CD14-positive monocyte (primary cell): ENCODE results near the gene AGBL5. TPM values are rescaled to one million over a fixed set of nuclear protein-coding genes. Genes with fewer than 3 reads are reported as not detected.
A peak's percentile ranks its signal among the peaks of the same experiment; 100 is the strongest.

Experiments used
- DNase-seq, 3 donors: peaks; one replicate each; pipeline ENCODE4 v3.0.0-alpha.2; 2011 to 2022
- H2AFZ ChIP-seq: 2 replicates; pipeline ENCODE4 v1.6.0; 2012; ENCODE audit warnings: mild to moderate bottlenecking, low read depth, low read length, inconsistent platforms; ENCODE audit not compliant: insufficient read depth, poor library complexity, severe bottlenecking
- H3K27ac ChIP-seq, 2 donors: 1 replicate in 1 of 2; 2 replicates in 1 of 2; pipeline ENCODE4 v1.5.1; 2012 to 2013; ENCODE audit warnings: low read length in 2 of 2, control low read depth in 1 of 2, inconsistent platforms in 1 of 2, low read depth in 1 of 2, mild to moderate bottlenecking in 1 of 2
- H3K27me3 ChIP-seq, 2 donors: one replicate each; pipeline versions ENCODE4 v1.6.0 to v1.6.1; 2011 to 2013; ENCODE audit warnings: low read length in 2 of 2; ENCODE audit not compliant: control insufficient read depth in 2 of 2, insufficient read depth in 2 of 2
- H3K36me3 ChIP-seq, 2 donors: replicated peaks in 1 of 2; 1 replicate in 1 of 2; 2 replicates in 1 of 2; pipeline versions ENCODE4 v1.5.1 to v1.6.1; 2012 to 2013; ENCODE audit warnings: low read length in 2 of 2, control low read depth in 1 of 2, inconsistent platforms in 1 of 2, mild to moderate bottlenecking in 1 of 2; ENCODE audit not compliant: insufficient read depth in 2 of 2, control insufficient read depth in 1 of 2
- H3K4me1 ChIP-seq, 2 donors: 1 replicate in 1 of 2; 2 replicates in 1 of 2; pipeline versions ENCODE4 v1.5.1 to v1.6.1; 2012 to 2013; ENCODE audit warnings: low read length in 2 of 2, control low read depth in 1 of 2, inconsistent platforms in 1 of 2, mild to moderate bottlenecking in 1 of 2, moderate library complexity in 1 of 2; ENCODE audit not compliant: insufficient read depth in 2 of 2, control insufficient read depth in 1 of 2
- H3K4me2 ChIP-seq: replicated peaks from 2 replicates; pipeline ENCODE3; 2012; ENCODE audit warnings: low read length, moderate library complexity, mild to moderate bottlenecking; ENCODE audit not compliant: poor library complexity, severe bottlenecking; ENCODE audit errors: extremely low read depth
- H3K4me3 ChIP-seq, 3 experiments: fragments of 200-600 bp in 1 of 3; sonication (generic) in 1 of 3; replicated peaks in 1 of 3; 1 replicate in 2 of 3; 2 replicates in 1 of 3; pipeline ENCODE4 v1.5.1; 2011 to 2013; ENCODE audit warnings: low read length in 3 of 3, mild to moderate bottlenecking in 3 of 3, control low read depth in 2 of 3, low read depth in 2 of 3, inconsistent platforms in 1 of 3, moderate library complexity in 1 of 3
- H3K79me2 ChIP-seq: 2 replicates; pipeline ENCODE4 v1.6.0; 2012; ENCODE audit warnings: mild to moderate bottlenecking, control low read depth, inconsistent platforms, low read length, moderate library complexity; ENCODE audit not compliant: insufficient read depth
- H3K9ac ChIP-seq: 2 replicates; pipeline ENCODE4 v1.6.0; 2017; ENCODE audit warnings: low read length, mild to moderate bottlenecking; ENCODE audit not compliant: insufficient read depth, poor library complexity, severe bottlenecking
- H3K9me3 ChIP-seq, 2 donors: replicated peaks in 1 of 2; 1 replicate in 1 of 2; 2 replicates in 1 of 2; pipeline versions ENCODE4 v1.5.1 to v1.6.1; 2012 to 2013; ENCODE audit warnings: low read length in 2 of 2, control low read depth in 1 of 2; ENCODE audit not compliant: control insufficient read depth in 1 of 2, insufficient read depth in 1 of 2
- H4K20me1 ChIP-seq: 2 replicates; pipeline ENCODE4 v1.6.0; 2012; ENCODE audit warnings: mild to moderate bottlenecking, low read length, control low read depth, moderate library complexity; ENCODE audit not compliant: insufficient read depth
- H3K27ac Mint-ChIP-seq, 7 donors: one replicate each; pipeline ENCODE4 v1.8.0; 2020; ENCODE audit warnings: mild to moderate bottlenecking in 7 of 7, mixed read lengths in 7 of 7, moderate library complexity in 6 of 7, inconsistent platforms in 2 of 7
- H3K27me3 Mint-ChIP-seq, 3 donors: one replicate each; pipeline ENCODE4 v1.8.0; 2021 to 2022; ENCODE audit warnings: low read depth in 3 of 3, mild to moderate bottlenecking in 3 of 3, mixed read lengths in 3 of 3, moderate library complexity in 3 of 3, inconsistent platforms in 1 of 3
- H3K36me3 Mint-ChIP-seq, 2 donors: one replicate each; pipeline ENCODE4 v1.8.0; 2020; ENCODE audit warnings: mixed read lengths in 2 of 2, inconsistent platforms in 1 of 2, mild to moderate bottlenecking in 1 of 2
- H3K4me1 Mint-ChIP-seq: one replicate; pipeline ENCODE4 v1.8.0; 2020; ENCODE audit warnings: mild to moderate bottlenecking, mixed read lengths
- H3K4me3 Mint-ChIP-seq, 2 donors: one replicate each; pipeline ENCODE4 v1.8.0; 2020; ENCODE audit warnings: mild to moderate bottlenecking in 2 of 2, mixed read lengths in 2 of 2, moderate library complexity in 1 of 2
- H3K9me3 Mint-ChIP-seq, 7 donors: one replicate each; pipeline ENCODE4 v1.8.0; 2020 to 2022; ENCODE audit warnings: mixed read lengths in 7 of 7, mild to moderate bottlenecking in 6 of 7, moderate library complexity in 6 of 7, inconsistent platforms in 2 of 7
- WGBS: methylation state at CpG from one replicate; pipeline ENCODE4 v1.1.5; 2013; ENCODE audit warnings: missing lambda C conversion rate; ENCODE audit not compliant: insufficient coverage; 5-methylcytosine and 5-hydroxymethylcytosine counted together
- intact Hi-C, 2 donors: fragments of 100-400 bp; cut with micrococcal nuclease; formaldehyde crosslinking; loops; one replicate each; pipeline versions ENCODE4 v1.15.0 to v1.15.1; 2023
- polyA plus RNA-seq, 3 donors: library from polyadenylated mRNA; depleted of rRNA in 1 of 3; unstranded in 2 of 3; stranded (reverse) in 1 of 3; fragments of 300-500 nt in 2 of 3; fragments of >200 nt in 1 of 3; fragmentation: Illumina TruSeq in 2 of 3; gene quantifications; 1 replicate in 2 of 3; 2 replicates in 1 of 3; pipeline ENCODE4 v1.2.3, GENCODE V29; 2012 to 2021
- TF ChIP-seq, protein P1 (sequence below): fragments of 200-600 bp; IDR thresholded peaks from one replicate; pipeline ENCODE4 v1.8.0; 2022; ENCODE audit warnings: antibody characterized with exemption, mild to moderate bottlenecking

Gene AGBL5
- polyA plus RNA-seq, 3 donors, result 4.4 to 4.8 (median 4.6) TPM

DNA sequence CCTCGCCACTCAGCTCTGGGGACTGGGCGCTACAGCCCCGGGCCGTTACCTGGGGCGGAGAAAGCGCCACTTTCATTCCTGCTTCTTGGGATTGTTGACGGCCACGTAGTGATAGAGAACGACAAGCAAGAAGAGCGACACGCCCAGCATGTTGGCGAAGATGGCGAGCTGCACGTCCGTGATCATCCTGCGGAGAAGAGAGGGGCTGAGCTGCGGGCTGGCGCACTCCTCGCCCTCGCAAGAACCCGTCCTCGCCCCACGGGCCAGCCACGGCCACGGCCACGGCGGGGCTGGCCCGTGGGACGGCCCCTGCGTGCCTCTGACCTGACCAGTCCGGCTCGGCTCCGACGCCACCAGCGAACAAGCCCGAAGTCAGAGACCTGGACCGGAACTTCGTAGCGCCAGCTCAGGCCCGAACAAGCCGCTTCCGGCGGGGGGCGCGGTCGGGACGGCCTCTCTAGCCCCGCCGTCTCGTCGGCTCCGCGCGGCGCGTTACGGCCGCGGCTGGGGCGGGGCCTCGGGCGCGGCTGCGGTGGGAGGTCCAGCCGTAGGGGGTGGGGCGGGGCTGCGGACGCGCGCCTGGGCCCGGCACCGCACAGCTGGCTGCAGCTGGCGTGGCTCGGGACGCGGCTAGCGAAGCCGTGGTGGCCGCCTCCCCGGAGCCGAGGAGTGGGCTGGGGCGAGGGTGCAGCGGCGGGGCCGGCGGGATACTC lies 20.0 kb downstream of the AGBL5 start, which contains the start of gene OST4:
Gene OST4 (minus strand): TSS at position 378 of the 713 bp plus-strand sequence.
- H3K4me3 ChIP-seq, result peak within 1 kb of the TSS; percentile 91 to 97 (median 95)
- no peaks in the 10 kb centered on the region for H3K27me3 Mint-ChIP-seq
- H3K27ac ChIP-seq, result peak within 1 kb of the TSS; percentile 86 to 96
- H3K36me3 Mint-ChIP-seq, result peaks cover 30% of the 10 kb centered on the region in 2 donors
- H3K4me2 ChIP-seq, result peak within 1 kb of the TSS; percentile 89
- peak; percentile 84 to 93 (median 86) for DNase-seq
- intact Hi-C loops, result loop anchor here (5.0 kb wide), 1 partner anchor 39 kb away; the partner anchor contains the start of gene TMEM214 (in 2 of the 2)
- peaks cover 19 to 37% of the 10 kb centered on the region in 2 donors for H3K36me3 ChIP-seq
- peaks cover 0 to 2% (median 0%) of the 10 kb centered on the region in 7 donors for H3K9me3 Mint-ChIP-seq
- peak within 1 kb of the TSS; percentile 94 to 95 for H3K4me3 Mint-ChIP-seq
- H2AFZ ChIP-seq, result peak within 1 kb of the TSS; percentile 96
- H3K79me2 ChIP-seq, result peaks cover 24% of the 10 kb centered on the region
- peak within 1 kb of the TSS; percentile 91 for H3K9ac ChIP-seq
- TF ChIP-seq, protein P1, sequence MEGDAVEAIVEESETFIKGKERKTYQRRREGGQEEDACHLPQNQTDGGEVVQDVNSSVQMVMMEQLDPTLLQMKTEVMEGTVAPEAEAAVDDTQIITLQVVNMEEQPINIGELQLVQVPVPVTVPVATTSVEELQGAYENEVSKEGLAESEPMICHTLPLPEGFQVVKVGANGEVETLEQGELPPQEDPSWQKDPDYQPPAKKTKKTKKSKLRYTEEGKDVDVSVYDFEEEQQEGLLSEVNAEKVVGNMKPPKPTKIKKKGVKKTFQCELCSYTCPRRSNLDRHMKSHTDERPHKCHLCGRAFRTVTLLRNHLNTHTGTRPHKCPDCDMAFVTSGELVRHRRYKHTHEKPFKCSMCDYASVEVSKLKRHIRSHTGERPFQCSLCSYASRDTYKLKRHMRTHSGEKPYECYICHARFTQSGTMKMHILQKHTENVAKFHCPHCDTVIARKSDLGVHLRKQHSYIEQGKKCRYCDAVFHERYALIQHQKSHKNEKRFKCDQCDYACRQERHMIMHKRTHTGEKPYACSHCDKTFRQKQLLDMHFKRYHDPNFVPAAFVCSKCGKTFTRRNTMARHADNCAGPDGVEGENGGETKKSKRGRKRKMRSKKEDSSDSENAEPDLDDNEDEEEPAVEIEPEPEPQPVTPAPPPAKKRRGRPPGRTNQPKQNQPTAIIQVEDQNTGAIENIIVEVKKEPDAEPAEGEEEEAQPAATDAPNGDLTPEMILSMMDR, result no peak
- no peaks in the 10 kb centered on the region for H3K27me3 ChIP-seq
- peaks cover 15% of the 10 kb centered on the region for H4K20me1 ChIP-seq
- peaks cover 41 to 49% of the 10 kb centered on the region in 2 donors for H3K4me1 ChIP-seq
- H3K27ac Mint-ChIP-seq, result peak within 1 kb of the TSS; percentile 92 to 98 (median 96)
- peaks cover 57% of the 10 kb centered on the region for H3K4me1 Mint-ChIP-seq
- under 1% methylated on average over 85 of the region's 86 CpGs for WGBS
- H3K9me3 ChIP-seq, result no peaks in the 10 kb centered on the region

- Histone ChIP-seq H2AFZ (peak overlapping the region; percentile 96), H4K20me1 (peaks cover 15% of the 10 kb centered on the region), H3K27ac (peak overlapping the region in 1 of 2 donors; percentile 69), H3K79me2 (peaks cover 24% of the 10 kb centered on the region), H3K9me3 (no peaks in the 10 kb centered on the region), H3K4me2 (peak overlapping the region; percentile 89), H3K27me3 (no peaks in the 10 kb centered on the region), H3K36me3 (peaks cover 19 to 31% of the 10 kb centered on the region in 2 donors), H3K9ac (peak overlapping the region; percentile 91), H3K4me1 (peaks cover 41 to 49% of the 10 kb centered on the region in 2 donors), H3K4me3 (peak overlapping the region; percentile 49 to 97 (median 69))
- Mint-ChIP-seq H3K27me3 (no peaks in the 10 kb centered on the region), H3K9me3 (peaks cover 0 to 2% (median 0%) of the 10 kb centered on the region in 7 donors), H3K4me3 (peak overlapping the region; percentile 78 to 87), H3K27ac (peak overlapping the region in 4 of 7 donors; percentile 66 to 77 (median 74)), H3K36me3 (peaks cover 25 to 27% of the 10 kb centered on the region in 2 donors), H3K4me1 (peaks cover 60% of the 10 kb centered on the region)
- intact Hi-C loops, result loop anchor here (5.0 kb wide), 1 partner anchor 40 kb away; the partner anchor contains the start of gene TMEM214 (in 2 of the 2)
- TF ChIP-seq, protein P1, result no peak
- 4% methylated on average over 20 of the region's 34 CpGs for WGBS
- no peak for DNase-seq
Observed at GRCh38 chr2:27071990-27072830, 20.7 kb downstream of the AGBL5 start.
